Cardiac fibroblast (primary cell): ENCODE data around the gene DPH7.

Experiments
- DNase-seq, 2 donors: peaks; one replicate each; pipeline versions ENCODE4 v3.0.0 to v3.0.0-alpha.2; 2010; ENCODE audit warnings: low read depth in 2 of 2
- H3K4me3 ChIP-seq, 2 donors: replicated peaks in 1 of 2; 1 replicate in 1 of 2; 2 replicates in 1 of 2; pipeline ENCODE4 v1.5.1; 2011; ENCODE audit warnings: low read depth in 2 of 2, low read length in 2 of 2, mild to moderate bottlenecking in 2 of 2, moderate library complexity in 1 of 2
- CTCF ChIP-seq: IDR thresholded peaks from one replicate; pipeline ENCODE4 v1.5.1; 2011; ENCODE audit warnings: low read depth, mild to moderate bottlenecking, low read length, inconsistent platforms

Gene DPH7

DNA sequence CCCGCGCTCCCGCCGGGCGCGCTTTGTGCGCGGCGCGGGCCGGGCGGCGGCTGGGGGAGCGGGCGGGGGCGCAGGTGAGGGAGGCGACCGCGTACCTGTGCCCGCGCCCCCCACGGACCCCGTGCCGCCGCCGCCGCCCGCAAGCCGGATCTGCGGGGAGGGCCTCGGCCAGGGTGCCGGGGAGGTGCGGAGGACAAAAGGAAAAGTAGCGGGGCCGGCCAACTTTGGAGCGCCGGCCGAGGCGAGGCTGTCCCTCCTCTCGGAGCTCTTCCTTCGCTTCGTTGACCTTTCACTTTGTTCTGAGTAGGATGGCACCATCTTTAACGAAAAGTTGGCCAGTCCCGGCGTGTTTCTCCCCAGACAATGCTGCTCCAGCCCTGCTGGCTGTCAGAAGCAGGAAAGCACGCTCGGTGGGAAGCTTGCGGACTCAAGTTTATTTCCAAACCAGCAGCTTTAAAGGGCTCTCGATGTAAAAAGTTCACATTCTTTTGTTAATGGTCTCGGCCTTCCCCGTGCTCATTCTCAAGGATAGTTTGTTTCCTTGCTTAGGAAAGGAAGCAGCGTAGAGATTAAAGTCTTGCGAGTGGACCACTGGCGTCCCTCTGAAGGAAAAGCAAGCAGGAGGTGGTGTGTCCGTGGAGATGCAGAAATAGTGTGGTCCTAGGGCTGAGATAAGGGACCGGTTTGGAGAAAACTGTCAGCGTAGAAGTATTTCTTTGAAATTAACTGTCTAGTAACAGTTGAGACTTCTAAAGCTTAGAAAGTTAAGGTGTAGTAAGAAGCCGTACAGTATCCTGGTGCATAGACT, 40.7 kb upstream of the DPH7 start:
- DNase-seq, result peak; percentile 54 to 59
- H3K4me3 ChIP-seq, result peak overlapping the region; percentile 75
- TF ChIP-seq CTCF, result no peak

DNA sequence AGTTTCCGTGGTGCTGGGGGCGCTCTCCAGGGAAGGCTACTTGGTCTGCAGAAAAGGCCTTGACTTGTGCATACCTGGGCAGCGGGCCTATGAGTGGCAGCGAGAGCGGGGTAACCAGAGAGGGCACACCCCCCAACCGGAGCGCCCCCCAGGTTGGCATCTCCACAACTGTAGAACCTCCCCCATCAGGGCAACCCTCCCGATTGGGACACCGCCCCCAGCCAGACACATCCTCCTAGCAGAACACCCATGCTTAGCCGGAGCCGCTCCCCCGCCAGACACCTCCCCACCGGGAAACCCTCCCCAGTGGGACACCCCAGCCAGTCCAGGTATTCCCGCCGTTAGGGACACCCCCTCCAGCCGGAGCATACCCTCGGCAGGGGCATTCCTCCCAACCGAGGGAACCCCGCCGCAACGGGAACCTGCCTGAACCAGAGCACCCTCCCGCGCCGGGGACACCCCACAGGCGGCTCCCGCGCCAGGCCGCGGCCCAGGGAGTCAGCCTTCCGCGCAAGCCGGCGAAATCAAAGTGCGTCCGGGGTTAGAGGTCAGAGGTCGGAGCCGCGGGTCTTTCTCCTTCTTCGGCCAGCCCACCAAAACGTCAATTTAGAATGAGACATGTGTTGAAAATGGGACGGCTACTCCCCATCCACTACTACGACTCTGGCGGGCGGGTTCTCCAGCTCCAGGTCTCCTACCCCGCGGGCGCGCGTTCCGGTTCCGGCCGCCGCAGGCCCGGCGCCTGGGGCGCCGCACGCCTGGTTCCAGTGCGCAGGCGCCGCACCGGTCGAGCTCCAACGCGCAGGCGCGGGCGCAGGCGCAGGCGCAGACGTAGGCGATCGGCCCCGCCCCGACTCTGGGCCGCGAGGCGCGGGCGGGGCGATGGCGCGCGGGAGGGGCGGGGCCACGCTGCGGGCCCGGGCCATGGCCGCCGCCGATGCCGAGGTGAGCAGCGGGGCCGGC, 39.7 kb upstream of the DPH7 start, which contains the start of gene EHMT1:
Gene EHMT1, plus strand, starts transcription at position 901 of the 963 bp plus-strand sequence. Its CDS starts 24 bp downstream, at position 925.
- no peak for TF ChIP-seq CTCF
- H3K4me3 ChIP-seq, result peak within 1 kb of the TSS; percentile 92 to 99
- peak; percentile 78 to 88 for DNase-seq

GRCh38 chr9:137615387-137615871, 36.7 kb upstream of the DPH7 start:
- no peak overlapping the region for H3K4me3 ChIP-seq
- DNase-seq, result no peak
- no peak for TF ChIP-seq CTCF

GRCh38 chr9:137614631-137615386, 36.1 kb upstream of the DPH7 start:
- no peak for TF ChIP-seq CTCF
- no peak for DNase-seq
- H3K4me3 ChIP-seq, result no peak overlapping the region

- DNase-seq, result no peak
- no peak for TF ChIP-seq CTCF
- H3K4me3 ChIP-seq, result no peak overlapping the region
These were observed 35.2 kb upstream of the DPH7 start for GRCh38 chr9:137613738-137614523.

DNA sequence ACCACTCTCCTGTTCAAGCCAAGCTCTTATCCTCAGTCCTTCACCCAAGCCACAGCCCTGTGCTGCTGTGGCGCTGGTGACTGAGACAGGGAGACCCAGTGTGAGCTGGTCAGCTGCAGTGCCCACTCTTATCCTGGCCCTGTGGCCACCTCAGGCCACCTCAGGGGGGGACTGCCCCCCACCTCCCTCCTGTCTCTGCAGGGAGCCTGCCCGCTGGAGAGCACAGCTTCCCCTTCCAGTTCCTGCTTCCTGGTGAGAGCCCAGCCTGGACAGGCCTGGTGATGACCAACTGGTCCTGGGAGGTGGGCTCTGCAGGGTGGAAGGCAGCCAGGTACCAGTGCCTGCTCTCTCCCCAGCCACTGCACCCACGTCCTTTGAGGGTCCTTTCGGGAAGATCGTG, 34.5 kb upstream of the DPH7 start:
- no peak overlapping the region for H3K4me3 ChIP-seq
- no peak for TF ChIP-seq CTCF

More for the DNA sequence above, 34.5 kb upstream of the DPH7 start:
- no peak for DNase-seq
